NCI-H526 (cell line): ENCODE results near the gene SLC15A4.
"Not testable (repeated sequence)": the region's sequence is repeated elsewhere in the genome, so short reads cannot be mapped to it uniquely, and the experiment has no call there.

Source experiments
- DNase-seq, 2 experiments: peaks; one replicate each; lab custom pipeline; 2025; lab: John Stamatoyannopoulos, UW

SLC15A4 gene

DNA sequence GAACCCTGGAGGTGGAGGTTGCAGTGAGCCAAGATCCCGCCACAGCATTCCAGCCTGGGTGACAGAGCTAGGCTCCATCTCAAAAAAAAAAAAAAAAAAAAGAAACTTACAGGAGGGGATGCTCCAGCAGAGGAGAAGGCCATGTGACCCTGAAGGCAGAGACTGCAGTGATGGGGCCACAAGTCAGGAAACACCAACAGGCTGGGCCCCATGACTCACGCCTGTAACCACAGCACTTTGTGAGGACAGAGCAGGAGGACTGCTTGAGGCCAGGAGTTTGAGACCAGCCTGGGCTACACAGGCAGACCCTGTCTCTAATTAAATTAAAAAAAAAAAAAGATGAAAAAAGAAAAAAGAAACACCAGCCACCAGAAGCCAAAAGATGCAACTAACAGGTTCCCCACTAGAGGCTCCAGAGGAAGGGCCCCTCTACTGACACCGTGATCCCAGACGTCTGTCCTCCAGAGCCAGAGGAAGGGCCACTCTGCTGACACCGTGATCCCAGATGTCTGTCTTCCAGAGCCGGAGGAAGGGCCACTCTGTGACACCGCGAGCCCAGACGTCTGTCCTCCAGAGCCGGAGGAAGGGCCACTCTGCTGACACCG is 20.4 kb upstream of the SLC15A4 start:
- peak in 1 of 2 experiments; percentile 13 for DNase-seq

DNA sequence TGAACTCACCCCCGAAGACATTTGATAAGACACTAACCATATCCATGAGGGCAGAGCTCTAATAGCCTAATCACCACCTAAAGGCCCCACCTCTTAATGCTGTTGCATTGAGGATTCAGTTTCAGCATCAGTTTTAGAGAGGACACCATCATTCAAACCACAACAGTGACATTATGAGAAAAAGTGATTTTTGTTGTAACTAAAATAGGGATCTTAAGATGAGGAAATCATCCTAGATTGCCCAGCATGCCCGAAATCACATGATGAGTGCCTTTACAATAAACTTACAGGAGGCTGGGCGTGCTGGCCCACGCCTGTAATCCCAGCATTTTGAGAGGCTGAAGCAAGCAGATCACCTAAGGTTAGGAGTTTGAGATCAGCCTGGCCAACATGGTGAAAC is 19.8 kb upstream of the SLC15A4 start:
- DNase-seq: no peak

DNA sequence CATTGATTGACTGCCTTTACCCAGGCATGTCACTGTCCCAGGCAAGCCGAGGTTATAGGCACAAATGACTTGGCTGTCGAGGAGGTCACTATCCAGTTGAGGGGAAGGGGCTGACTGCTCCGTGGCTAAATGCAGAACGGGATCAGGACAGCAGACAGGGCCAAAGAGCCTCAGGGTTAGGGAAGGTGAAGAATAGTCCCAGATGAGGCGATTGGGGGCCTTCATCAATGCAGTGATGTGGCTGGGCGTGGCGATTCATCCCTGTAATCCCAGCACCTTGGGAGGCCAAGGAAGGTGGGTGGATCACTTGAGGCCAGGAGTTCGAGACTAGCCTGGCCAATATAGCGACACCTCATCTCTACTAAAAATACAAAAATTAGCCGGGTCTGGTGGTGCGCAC is 18.8 kb upstream of the SLC15A4 start:
- DNase-seq: no peak

- DNase-seq: no peak
Measured at GRCh38 chr12:128840862-128841468, 17.2 kb upstream of the SLC15A4 start.

DNA sequence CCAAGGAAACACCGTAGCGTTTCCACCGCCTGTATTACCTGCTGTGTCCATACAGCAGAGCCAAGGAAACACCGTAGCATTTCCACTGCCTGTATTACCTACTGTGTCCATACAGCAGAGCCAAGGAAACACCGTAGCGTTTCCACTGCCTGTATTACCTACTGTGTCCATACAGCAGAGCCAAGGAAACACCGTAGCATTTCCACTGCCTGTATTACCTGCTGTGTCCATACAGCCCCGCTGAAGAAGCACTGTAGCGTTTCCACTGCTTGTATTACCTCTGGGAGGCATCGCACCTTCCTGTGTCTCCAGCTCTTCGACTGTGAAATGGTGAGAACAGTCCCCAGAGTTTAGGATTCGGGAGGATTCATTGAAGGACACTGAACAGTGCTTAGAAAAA is 16.1 kb upstream of the SLC15A4 start:
- DNase-seq: not testable (repeated sequence)

- no peak for DNase-seq
Measured at GRCh38 chr12:128833418-128833817, 9.7 kb upstream of the SLC15A4 start.

DNA sequence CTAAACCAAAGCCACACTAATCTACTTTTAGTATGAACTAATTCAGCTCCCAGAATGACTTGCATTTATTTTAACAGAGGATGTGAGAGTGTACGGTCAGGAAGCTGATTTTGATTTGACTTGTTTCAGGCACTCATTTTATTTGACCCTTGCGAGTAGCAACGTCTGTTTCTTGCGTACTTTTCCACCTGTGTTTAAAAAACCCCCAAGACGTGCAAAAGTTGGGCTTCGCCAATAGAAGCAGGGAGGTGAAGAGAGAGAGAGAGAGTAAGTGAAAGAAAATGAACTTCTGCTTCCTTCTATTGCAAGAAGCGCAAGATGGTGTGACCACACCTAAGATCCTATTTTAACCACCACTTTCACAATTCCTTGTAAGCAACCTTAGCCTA is 6.7 kb upstream of the SLC15A4 start:
- no peak for DNase-seq

DNA sequence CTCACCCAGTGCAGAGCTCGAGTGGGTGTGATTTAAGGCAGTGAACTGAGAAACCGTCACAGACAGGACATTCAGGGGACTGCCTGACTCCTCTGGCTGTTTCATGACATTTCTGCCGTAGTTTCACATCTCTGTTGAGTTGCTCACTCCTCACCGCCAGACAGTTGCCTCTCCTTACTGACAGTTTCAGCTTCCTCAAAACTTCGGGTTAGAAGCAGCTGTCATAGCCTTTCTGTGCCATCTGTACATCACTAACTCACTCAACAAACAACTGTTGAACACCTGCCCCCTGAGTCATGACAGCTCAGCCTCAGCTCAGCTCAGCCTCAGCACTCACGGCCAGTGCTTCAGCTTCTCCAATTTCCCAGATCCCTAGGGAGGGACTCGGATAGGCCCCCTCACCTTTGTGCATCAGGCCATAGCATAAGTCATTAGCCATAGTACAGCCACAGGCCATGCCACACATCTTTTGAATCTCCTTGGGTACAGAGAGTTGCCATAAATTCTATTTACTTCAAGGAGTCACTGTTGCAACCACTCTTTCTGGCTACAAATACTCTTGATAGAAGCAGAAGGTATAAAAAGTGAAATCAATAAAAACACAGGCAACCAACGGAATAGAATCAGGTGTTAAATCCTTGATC is 6.2 kb upstream of the SLC15A4 start:
- no peak for DNase-seq

GRCh38 chr12:128827724-128828123 is 4.0 kb upstream of the SLC15A4 start:
- DNase-seq: no peak

DNA sequence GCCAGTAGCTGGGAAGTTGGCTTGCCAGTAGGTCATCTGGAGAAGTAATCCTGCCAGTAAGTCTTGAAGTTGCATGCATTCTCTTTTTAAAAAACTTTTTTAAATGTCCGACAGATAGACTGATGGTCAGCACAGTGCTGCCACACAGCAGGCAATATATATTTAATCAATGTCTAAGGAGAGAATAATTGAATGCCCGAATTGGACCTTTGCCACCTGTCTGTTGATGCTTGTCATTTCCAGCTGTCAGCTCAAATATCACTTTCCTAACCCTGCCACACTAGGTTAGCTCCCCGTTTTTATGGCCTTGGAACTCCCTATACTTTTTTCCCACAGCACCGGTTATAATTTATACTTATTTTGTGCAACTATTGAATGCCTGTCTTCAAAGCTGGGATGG is 2.1 kb upstream of the SLC15A4 start:
- DNase-seq: no peak

- peak; percentile 39 to 73 for DNase-seq
Measured at GRCh38 chr12:128823216-128823915, 392 bp downstream of the SLC15A4 start.

GRCh38 chr12:128820723-128821432 is 2.9 kb downstream of the SLC15A4 start:
- no peak for DNase-seq

GRCh38 chr12:128820253-128820652 is 3.5 kb downstream of the SLC15A4 start:
- DNase-seq: no peak

GRCh38 chr12:128819293-128820144 is 4.2 kb downstream of the SLC15A4 start:
- no peak for DNase-seq

GRCh38 chr12:128818065-128819022 is 5.4 kb downstream of the SLC15A4 start:
- DNase-seq: no peak

DNA sequence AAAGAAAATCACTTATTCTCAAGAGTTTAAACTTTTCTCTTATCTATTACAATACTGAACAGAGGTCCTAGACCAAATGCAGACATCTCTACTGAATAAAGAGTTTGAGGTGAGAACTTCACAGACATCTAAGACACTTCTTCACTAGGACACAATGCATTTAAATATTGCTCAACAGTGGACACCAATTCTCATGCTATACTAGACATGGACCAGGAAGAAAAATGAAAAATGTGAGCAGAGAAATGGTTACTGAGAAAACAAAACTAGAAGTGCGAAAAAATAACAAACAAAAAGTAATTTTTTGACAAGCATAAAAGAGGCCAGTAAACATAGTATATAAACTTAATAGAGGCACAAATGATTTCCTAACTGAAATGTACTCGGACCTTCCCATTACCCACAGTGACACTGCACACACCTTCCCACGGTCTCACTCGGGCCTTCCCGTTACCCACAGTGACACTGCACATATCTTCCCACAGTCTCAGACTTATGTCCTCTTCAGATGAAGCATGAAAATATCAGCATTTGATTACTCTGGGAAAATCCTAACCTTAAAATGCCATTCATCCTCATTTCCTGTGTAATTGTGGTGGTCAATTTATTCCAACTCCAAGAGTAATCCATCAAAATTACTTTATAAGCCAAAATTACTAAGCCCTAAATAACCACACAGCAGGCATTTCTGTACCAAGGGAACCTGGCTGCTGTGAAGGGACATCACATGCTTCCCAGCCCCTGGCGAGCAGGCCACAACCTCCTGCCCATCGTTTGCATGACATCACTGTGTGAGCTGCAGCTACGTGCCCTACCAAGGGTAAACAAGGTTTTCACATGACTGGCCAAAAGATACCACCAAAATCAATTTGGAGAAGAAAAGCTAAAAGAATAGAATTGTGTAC is 6.4 kb downstream of the SLC15A4 start:
- DNase-seq: peak in 1 of 2 experiments; percentile 46

DNA sequence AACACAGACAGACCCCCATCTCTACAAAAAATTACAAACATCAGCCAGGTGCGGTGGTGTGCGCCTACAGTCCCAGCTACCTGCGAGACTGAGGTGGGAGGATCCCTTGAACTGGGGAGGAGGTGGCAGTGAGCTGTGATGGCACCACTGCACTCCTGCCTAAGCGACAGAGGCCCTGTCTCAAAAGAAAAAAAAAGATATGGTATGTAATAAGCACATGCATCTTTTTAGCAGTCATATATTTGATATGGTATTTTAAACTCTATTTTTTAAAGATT is 7.2 kb downstream of the SLC15A4 start:
- DNase-seq: no peak

DNA sequence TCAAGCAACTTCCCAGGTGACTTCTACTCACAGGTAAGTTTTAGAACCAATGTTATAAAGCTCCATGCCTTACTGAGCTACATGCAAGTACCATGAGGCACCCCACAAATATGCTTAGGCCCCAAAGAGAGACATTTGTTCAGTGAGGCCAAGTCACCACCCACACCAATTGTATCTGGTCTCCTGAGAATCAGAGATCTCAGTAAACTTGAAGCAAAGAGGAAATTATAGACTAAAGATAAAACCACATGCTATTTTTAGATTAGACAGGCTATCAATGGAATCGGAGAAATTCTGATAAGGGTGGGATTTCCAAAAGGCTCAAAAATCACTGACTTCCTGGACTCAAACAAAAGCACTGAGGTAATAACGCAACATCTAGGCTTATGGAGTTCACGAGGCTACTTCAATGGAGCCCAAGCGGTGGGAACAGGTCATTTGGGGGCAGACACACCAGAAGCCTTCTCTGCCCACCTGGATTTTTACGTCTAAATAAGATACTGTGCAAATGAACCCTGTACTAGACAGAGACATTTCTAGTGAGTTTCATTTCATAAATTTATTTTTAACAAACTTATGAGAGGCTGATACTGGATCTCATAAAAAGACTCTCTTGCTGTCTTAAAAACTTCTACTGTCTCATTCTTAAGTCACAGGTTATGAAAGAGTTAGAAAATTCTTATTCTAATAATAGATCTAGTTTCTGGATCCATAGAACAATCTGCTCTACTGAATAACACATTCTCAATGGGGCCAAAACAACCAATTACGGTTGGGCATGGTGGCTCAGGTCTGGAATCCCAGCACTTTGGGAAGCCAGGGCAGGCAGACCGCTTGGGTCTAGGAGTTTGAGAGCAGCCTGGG is 7.7 kb downstream of the SLC15A4 start:
- DNase-seq: no peak
